HG02973 (cell line): ENCODE results near the gene KRTAP5-10.
"Not testable (repeated sequence)": the region's sequence is repeated elsewhere in the genome, so short reads cannot be mapped to it uniquely, and the experiment has no call there.

Source experiments
- ATAC-seq: cut with Tn5 transposase; IDR thresholded peaks from one replicate; pipeline ENCODE4 v1.9.1; 2021; ENCODE audit warnings: moderate library complexity; ENCODE audit not compliant: unreplicated experiment

KRTAP5-10 gene

GRCh38 chr11:71571101-71571850, 5.9 kb downstream of the KRTAP5-10 start:
- not testable (repeated sequence) for ATAC-seq

DNA sequence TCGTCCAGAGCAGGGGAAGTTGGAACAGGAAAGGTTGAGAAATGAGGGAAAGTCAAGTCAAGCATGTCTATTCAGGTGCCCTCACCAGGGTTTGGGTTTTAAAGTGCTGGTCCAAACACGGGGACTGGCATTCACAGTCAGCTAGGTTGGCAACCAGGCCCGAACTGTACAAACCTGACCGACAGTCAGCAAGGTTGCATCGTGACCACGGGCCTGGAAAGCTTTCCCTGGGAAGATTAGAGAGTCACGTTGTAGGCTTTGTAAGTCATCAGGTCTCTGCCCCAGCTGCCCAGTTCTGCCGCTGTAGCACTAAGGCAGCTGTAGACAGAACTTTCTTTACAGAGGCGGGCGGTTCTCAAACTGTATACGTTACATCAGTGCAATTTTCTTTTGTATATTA, 7.4 kb downstream of the KRTAP5-10 start:
- no peak for ATAC-seq

DNA sequence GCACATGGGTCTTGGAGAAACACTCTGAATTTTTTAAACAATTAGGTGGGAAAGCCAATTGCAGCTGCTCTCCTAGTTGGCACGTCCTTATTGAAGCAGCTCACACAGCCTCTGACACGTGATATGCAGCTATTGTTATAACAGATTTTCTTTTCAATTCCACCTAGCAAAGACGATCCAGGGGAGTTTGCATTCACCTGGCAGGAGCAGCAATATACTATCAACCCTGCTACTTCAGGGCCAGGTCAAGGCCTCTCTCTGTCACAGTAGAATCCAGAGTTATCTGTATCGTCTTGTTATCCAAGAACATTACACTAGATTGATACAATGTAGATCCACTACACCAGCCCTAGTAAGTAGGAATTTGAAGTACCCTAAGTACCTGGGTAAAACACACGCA, 9.1 kb downstream of the KRTAP5-10 start:
- no peak for ATAC-seq

DNA sequence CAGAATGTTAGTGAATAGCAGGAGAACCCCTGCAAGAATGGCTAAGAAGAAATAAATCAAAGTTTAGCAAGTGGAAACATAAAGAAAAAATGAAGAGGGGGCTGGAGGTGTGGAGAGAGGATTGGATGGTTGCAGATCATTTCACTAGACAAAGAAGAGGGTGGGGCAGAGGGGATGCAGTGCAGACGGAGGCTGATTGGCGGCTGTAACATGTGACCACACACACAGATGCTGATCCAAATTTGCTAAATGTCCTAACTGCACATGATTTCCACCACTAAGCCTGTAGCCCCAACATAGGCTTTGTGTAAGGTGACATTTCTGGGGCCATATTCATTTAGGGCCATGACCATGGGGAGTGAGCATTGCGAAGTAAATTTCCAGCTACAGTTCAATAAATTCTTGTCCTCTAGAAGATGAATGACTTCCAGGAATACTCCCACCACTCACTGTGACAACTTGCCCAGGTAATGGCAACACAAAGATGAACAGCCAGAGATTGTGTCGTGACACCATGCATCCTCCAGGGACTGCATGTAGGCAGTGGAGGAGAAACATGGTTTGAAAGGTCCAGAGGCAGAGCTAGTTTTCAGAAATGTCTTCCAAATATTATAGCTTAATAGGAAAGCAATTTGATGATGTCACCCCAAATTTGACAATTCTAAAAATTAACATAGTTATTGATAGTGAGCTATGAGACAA, 10.5 kb downstream of the KRTAP5-10 start:
- ATAC-seq, result no peak

DNA sequence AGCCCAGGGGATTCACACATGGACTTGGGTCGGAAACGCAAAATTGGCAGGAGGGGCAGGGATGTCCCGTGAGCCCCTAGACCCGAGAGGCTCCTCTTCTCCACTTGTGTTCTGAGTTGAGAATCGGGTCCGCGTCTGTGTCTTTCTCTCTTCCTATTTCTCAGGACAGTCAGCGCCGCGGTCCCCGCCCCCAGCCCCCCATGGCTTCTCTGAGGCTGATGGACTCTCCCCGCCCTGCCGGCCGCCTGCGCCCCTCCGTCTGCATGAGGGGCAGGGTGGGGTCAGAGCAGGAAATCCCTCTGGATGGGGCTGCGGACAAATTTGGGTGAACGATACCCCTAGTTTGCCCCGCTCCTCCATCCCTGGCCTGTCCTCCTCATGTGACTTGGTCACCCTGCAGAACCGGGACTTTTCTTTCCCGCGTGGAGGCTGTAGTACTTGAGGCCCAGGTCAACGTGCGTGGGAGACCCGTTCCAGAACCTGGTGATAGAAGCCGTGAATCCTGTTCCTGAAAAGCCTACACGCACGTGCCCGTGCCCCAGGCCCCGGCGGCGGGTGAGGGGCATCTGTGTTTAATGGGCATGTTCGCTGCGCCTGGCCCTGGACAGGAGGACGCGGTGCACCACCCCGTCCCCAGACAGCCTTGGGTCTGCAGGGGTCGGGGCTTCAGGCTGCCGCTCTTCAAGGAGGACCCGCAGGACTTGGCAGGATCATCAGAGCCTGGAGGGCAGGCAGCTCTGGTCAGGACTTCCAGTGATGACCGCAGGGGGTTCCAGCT, 11.5 kb downstream of the KRTAP5-10 start:
- ATAC-seq, result not testable (repeated sequence)

DNA sequence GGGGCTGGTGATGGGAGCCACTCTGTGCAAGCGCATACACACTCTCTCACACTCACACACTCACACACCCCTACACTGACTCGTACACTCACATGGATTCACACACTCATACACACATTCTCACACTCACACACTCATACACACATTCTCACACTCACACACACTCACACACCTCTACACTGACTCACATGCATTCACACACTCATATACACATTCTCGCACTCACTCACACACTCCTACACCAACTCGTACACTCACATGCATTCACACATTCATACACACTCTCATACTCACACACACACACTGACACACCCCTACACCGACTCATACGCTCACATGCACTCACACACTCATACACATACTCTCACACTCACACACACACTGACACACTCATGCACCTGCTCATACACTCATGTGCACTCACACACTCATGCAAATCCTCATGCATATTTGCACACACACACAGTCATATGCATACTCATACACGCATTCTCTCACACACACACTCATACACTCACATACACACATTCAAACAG, 12.2 kb downstream of the KRTAP5-10 start:
- no peak for ATAC-seq

- not testable (repeated sequence) for ATAC-seq
Observed at GRCh38 chr11:71579513-71579912, 14.2 kb downstream of the KRTAP5-10 start.

GRCh38 chr11:71580057-71581003, 15.0 kb downstream of the KRTAP5-10 start:
- ATAC-seq, result no peak

DNA sequence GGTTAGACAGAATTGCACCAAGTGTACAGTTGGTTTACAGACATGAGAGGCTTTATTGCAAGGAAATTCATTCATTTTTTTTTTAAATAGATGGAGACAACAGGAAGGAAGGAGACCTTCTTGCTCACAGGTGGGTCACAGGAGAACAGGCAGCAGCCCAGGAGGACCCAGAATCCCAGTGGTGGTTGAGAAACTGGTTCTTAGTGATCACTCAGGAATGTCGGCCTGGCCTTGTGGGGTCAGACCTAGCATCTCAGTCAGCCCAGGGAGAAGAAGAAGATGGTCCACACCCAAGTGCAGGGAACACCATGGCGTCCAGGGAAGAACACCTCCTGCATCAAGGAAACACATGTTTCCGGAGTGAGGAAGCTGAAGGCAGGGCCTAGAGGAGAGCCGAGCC, 16.5 kb downstream of the KRTAP5-10 start:
- no peak for ATAC-seq

DNA sequence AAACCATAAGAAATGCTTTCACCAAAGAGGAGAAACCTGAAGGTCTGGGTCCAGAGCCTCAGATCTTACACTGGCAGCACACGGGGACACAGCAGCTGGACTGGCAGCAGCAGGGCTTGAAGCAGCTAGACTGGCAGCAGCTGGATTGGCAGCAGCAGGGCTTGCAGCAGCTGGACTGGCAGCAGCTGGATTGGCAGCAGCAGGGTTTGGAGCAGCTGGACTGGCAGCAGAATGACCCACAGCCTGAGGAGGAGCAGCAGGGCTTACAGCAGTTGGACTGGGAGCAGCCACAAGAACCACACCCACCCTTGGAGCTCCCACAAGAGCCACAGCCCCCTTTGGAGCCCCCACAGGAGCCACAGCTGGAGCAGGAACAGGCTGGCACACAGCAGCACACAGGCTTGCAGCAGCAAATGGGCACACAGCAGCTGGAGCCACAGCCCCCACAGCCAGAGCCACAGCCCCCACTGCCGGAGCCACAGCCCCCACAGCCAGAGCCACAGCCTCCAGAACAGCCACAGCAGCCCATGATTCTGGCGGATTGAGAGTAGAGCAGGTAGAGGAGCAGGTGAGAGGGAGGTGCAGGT, 17.0 kb downstream of the KRTAP5-10 start, which contains the start of gene KRTAP5-11:
Gene KRTAP5-11 (minus strand): TSS at position 567 of the 587 bp plus-strand sequence. CDS start 38 bp downstream, at position 529.
- no peak for ATAC-seq

- not testable (repeated sequence) for ATAC-seq
Observed at GRCh38 chr11:71582969-71583368, 17.6 kb downstream of the KRTAP5-10 start.

DNA sequence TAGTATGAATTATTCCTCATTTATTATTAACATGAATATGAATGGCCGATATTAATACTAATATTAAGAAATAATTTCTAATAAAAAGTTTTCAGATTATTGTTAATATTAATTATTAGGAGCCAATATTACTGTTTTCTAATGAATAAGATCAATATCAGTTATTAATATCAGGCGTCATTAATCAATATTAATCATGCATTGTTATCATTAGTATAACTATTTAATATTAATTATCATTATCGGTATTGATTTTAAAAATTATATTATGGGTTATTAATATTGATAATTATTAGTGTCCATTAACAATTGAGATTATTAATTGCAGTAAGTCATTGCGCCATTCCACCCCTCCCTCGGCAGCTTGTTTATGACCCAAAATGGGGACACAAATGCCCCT, 20.3 kb downstream of the KRTAP5-10 start:
- not testable (repeated sequence) for ATAC-seq

- ATAC-seq, result not testable (repeated sequence)
Observed at GRCh38 chr11:71588314-71588713, 23.0 kb downstream of the KRTAP5-10 start.

GRCh38 chr11:71588822-71589545, 23.6 kb downstream of the KRTAP5-10 start:
- ATAC-seq, result not testable (repeated sequence)

DNA sequence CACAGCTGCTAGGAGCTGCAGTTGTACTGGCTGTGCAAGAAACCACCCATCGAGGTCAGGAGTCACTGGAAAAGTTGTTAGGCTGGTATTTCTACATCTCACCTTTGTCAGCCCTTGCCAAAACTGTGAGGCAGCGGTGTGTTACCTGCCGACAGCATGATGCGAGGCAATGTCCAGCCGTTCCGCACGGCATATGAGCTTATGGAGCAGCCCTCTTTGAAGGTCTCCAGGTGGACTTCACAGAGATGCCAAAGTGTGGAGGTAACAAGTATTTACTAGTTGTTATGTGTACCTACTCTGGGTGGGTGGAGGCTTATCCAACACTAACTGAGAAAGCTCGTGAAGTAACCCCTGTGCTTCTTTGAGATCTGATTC, 24.2 kb downstream of the KRTAP5-10 start:
- not testable (repeated sequence) for ATAC-seq

DNA sequence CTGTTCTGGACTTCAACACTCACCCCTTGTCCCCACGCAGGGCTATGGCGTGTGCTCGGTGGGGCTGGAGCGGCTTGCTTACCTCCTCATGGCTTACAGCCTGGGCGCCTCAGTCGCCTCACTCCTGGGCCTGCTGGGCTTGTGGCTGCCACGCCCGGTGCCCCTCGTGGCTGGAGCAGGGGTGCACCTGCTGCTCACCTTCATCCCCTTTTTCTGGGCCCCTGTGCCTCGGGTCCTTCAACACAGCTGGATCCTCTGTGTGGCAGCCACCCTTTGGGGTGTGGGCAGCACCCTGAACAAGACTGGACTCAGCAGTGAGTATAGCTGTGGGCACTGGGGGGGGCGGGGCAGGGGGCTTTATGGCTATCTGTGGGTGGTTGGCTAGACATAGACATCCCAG, 37.9 kb downstream of the KRTAP5-10 start:
- ATAC-seq, result not testable (repeated sequence)

DNA sequence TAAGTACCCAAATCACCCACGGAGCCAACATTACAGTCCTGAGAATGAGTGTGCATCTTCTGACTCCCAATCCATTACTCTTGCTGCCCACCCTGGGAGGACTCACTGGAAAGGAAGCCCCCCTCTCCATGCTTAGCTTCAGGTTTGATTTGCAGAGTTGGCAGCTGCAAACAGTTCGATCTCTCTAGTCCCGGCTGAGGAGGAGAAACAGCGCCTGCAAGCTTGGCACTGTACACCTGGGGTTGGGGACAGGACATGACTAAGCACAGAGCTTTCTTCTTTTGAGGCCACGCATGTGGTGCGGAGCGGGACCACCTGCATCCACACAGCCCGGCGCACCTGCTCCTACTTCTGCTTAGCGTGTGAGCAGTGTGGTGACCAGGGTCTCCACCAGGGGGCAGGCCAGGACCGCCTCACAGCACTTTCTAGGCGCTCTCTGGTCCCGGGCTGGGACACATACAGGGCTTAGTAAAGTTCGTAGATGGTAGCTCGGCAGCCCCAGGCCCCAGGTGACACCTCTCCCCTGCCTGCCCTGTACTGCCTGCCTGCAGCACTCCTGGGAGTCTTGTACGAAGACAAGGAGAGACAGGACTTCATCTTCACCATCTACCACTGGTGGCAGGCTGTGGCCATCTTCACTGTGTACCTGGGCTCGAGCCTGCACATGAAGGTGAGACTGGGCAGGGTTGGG, 39.6 kb downstream of the KRTAP5-10 start:
- ATAC-seq, result not testable (repeated sequence)

- not testable (repeated sequence) for ATAC-seq
Observed at GRCh38 chr11:71606853-71607519, 41.6 kb downstream of the KRTAP5-10 start.
